ENCODE results near the gene GPATCH4. TPM values are rescaled to one million over a fixed set of nuclear protein-coding genes. Genes with fewer than 3 reads are reported as not detected.
A peak's percentile ranks its signal among the peaks of the same experiment; 100 is the strongest.

Gene GPATCH4
- total and polyA plus RNA-seq, 2 donors (not counting 1 experiment from before 2014, with no cell fraction given) = 11.3 to 38.3 TPM

DNA sequence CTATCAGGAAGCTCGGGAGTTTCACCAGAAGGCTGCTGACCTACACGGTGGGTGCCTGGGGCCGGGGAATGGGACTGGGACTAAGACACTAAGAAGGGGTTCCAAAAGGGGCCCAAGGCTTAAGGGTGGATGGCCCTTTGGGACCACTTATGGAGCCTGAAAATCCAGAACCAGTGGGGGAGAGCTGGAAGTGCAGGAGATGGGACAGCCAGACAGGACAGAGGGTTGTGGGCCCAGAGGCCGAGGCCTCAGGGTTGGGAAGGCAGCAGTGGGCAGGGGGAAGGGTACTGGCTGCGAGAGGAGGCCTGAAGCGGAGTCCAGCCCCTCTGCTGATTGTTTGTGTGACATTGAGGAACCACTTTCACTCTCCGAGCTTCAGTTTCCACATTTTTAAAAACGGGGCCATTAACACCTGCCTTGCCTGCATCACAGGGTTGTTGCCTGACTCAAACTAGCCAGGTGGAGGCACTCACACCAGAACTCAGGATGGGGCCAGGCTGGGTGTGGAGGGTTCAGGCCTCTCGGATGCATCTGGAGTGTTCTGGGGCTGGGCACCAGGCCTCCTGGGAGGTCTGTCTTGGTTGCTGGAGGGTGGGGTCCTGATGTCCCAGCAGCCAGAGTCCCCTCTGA is 18.8 kb downstream of the GPATCH4 start:
- DNase-seq (peak; percentile 67), ATAC-seq (ENCODE audit: low read depth) (peak; percentile 42)
- peak overlapping the region; percentile 89 for H3K4me2 ChIP-seq (replicated peaks; ENCODE audit: low read depth, low read length, poor library complexity, severe bottlenecking)
- ChIA-PET POLR2A (interaction anchor here (1.2 to 2.5 kb wide), 7 partner anchors 9 to 125 kb away, joined by 3 to 19 read pairs (median 5); partner anchors contain the start of genes GPATCH4, MEF2D and NAXE), CTCF (interaction anchor here (0.6 to 6.9 kb wide), 25 partner anchors 9 to 197 kb away, joined by 3 to 52 read pairs (median 5); partner anchors contain the start of genes GPATCH4, MEF2D and NAXE)
- peaks cover 0 to 11% of the 10 kb centered on the region in 2 experiments for H3K36me3 ChIP-seq (replicated peaks in 1 of 2; ENCODE audit: control extremely low read depth in 1 of 2, control insufficient read depth in 1 of 2, extremely low read depth in 1 of 2, insufficient read depth in 2 of 2, low read length in 1 of 2)
- peak overlapping the region; percentile 88 to 94 for H3K27ac ChIP-seq (ENCODE audit: low read length in 2 of 2)
- Mint-ChIP-seq H3K27me3 (no peaks in the 10 kb centered on the region), H3K27ac (peak overlapping the region; percentile 97), H3K9me3 (ENCODE audit: insufficient read depth) (no peaks in the 10 kb centered on the region), H3K4me3 (peak overlapping the region; percentile 85), H3K4me1 (peaks cover 32% of the 10 kb centered on the region)
- intact Hi-C loops (cut with micrococcal nuclease) = loop anchor here (1.0 to 5.0 kb wide), 4 partner anchors 9 to 290 kb away; partner anchors contain the start of gene NAXE
- peak overlapping the region; percentile 68 for H3K9ac ChIP-seq (ENCODE audit: low read length)
- peaks cover 40% of the 10 kb centered on the region for H3K79me2 ChIP-seq (ENCODE audit: control insufficient read depth, insufficient read depth, low read length)
- peak overlapping the region; percentile 93 for H2AFZ ChIP-seq (ENCODE audit: insufficient read depth, low read depth, low read length, poor library complexity, severe bottlenecking)
- H3K27me3 ChIP-seq (replicated peaks in 1 of 4; ENCODE audit: control extremely low read depth in 1 of 4, control insufficient read depth in 3 of 4, insufficient read depth in 4 of 4, low read length in 3 of 4) = no peaks in the 10 kb centered on the region
- H4K20me1 ChIP-seq (ENCODE audit: control insufficient read depth, insufficient read depth, low read length, poor library complexity, severe bottlenecking) = no peaks in the 10 kb centered on the region
- no peaks in the 10 kb centered on the region for H3K9me3 ChIP-seq (ENCODE audit: control extremely low read depth in 1 of 3, control insufficient read depth in 2 of 3, insufficient read depth in 1 of 3, low read length in 2 of 3)
- H3K4me1 ChIP-seq (ENCODE audit: control insufficient read depth in 2 of 2, insufficient read depth in 2 of 2, low read length in 2 of 2) = peaks cover 26 to 36% of the 10 kb centered on the region in 2 donors
- TF ChIP-seq EZH2 (IDR thresholded peaks at IDR 0.05; ENCODE audit: borderline replicate concordance, insufficient read depth, low read depth, low read length, poor library complexity, severe bottlenecking) = no peak
- TF ChIP-seq CTCF (IDR thresholded peaks at IDR 0.05) = no peak
- 18% methylated on average over 8 of the region's 9 CpGs for WGBS (ENCODE audit: insufficient coverage)
- peak overlapping the region; percentile 46 to 64 (median 58) for H3K4me3 ChIP-seq (ENCODE audit: control extremely low read depth in 1 of 5, extremely low read depth in 1 of 5, insufficient read depth in 1 of 5, low read depth in 2 of 5, low read length in 4 of 5)
